GM12878 (cell line): ENCODE results near the gene RERE. TPM values are rescaled to one million over a fixed set of nuclear protein-coding genes. Genes with fewer than 3 reads are reported as not detected.

ENCODE experiments used
- ATAC-seq: fragments of 200-7000 bp; cut with Tn5 transposase; 3 replicates; pipeline ENCODE4 v1.9.1; 2020; ENCODE audit warnings: mild to moderate bottlenecking, moderate library complexity
- BruUV-seq: library from RNA; stranded (reverse); fragments of 400-500 nt; replicated peaks from 2 replicates; lab custom pipeline; 2021; lab: Mats Ljungman, UMichigan
- CTCF ChIA-PET: fragments of 300-600 bp; sonication (Branson Sonifier 250); formaldehyde crosslinking; extraction: SDS; loops from one replicate; lab custom pipeline; 2021; ENCODE audit warnings: inconsistent platforms; lab: Yijun Ruan, JAX
- POLR2A ChIA-PET: fragments of 350-600 bp; formaldehyde crosslinking; extraction: SDS; loops from one replicate; lab custom pipeline; 2021; ENCODE audit warnings: inconsistent platforms; lab: Charles Lee
- RAD21 ChIA-PET: fragments of 300-600 bp; sonication (Branson Sonifier 250); formaldehyde crosslinking; loops from one replicate; lab custom pipeline; 2023; ENCODE audit warnings: antibody characterized with exemption; ENCODE audit not compliant: unreplicated experiment; lab: Charles Lee
- SMC1A ChIA-PET: fragments of 300-600 bp; sonication (Branson Sonifier 250); formaldehyde crosslinking; loops from one replicate; lab custom pipeline; 2023; ENCODE audit not compliant: unreplicated experiment, uncharacterized antibody; lab: Charles Lee
- DNase-seq: peaks from one replicate; pipeline ENCODE4 v3.0.0-alpha.2; 2011; ENCODE audit warnings: low read depth, low spot score
- FAIRE-seq: peaks from 3 replicates; lab custom pipeline; 2011; peaks lifted over from hg19 to GRCh38; lab: Jason Lieb, UNC
- H2AFZ ChIP-seq: 2 replicates; pipeline ENCODE4 v1.6.0; 2011; ENCODE audit warnings: low read depth, low read length, control low read depth; ENCODE audit not compliant: control insufficient read depth
- H3K27ac ChIP-seq: 2 replicates; pipeline ENCODE4 v1.5.1; 2011; ENCODE audit warnings: control low read depth; ENCODE audit not compliant: control insufficient read depth, insufficient read depth
- H3K27me3 ChIP-seq, 2 experiments: replicated peaks in 1 of 2; 2 replicates each; pipeline versions ENCODE4 v1.6.0 to v1.6.1; 2011; ENCODE audit warnings: low read length in 1 of 2; ENCODE audit not compliant: control insufficient read depth in 2 of 2, insufficient read depth in 2 of 2
- H3K36me3 ChIP-seq, 2 experiments: 2 replicates each; pipeline ENCODE4 v1.5.1; 2011; ENCODE audit warnings: low read length in 1 of 2; ENCODE audit not compliant: control insufficient read depth in 2 of 2, insufficient read depth in 2 of 2
- H3K4me1 ChIP-seq: 2 replicates; pipeline ENCODE4 v1.6.1; 2011; ENCODE audit warnings: mild to moderate bottlenecking, low read length, moderate library complexity, mixed read lengths; ENCODE audit not compliant: control insufficient read depth, insufficient read depth
- H3K4me2 ChIP-seq: 2 replicates; pipeline ENCODE4 v1.6.0; 2011; ENCODE audit warnings: control low read depth; ENCODE audit not compliant: control insufficient read depth, insufficient read depth
- H3K4me3 ChIP-seq: fragments of 200-600 bp; sonication (generic); 2 replicates; pipeline ENCODE4 v1.5.1; 2016
- H3K79me2 ChIP-seq: 2 replicates; pipeline ENCODE4 v1.6.0; 2011; ENCODE audit warnings: low read length; ENCODE audit not compliant: control insufficient read depth, insufficient read depth
- H3K9ac ChIP-seq: 2 replicates; pipeline ENCODE4 v1.8.0; 2011; ENCODE audit warnings: low read length, control low read depth, mixed read lengths; ENCODE audit not compliant: control insufficient read depth, insufficient read depth
- H3K9me3 ChIP-seq: replicated peaks from 3 replicates; pipeline ENCODE4 v1.5.1; 2011; ENCODE audit warnings: mild to moderate bottlenecking, low read length; ENCODE audit not compliant: control insufficient read depth, insufficient read depth
- H4K20me1 ChIP-seq: 2 replicates; pipeline ENCODE4 v1.6.0; 2011; ENCODE audit not compliant: control insufficient read depth, insufficient read depth
- BCL3 ChIP-seq: IDR thresholded peaks from 2 replicates; pipeline ENCODE4 v1.6.1; 2011; ENCODE audit warnings: borderline replicate concordance, low read depth, mild to moderate bottlenecking, moderate library complexity, low read length; ENCODE audit not compliant: insufficient read depth, poor library complexity, severe bottlenecking
- ESRRA ChIP-seq: IDR thresholded peaks from 2 replicates; pipeline ENCODE4 v1.6.1; 2012; ENCODE audit warnings: mild to moderate bottlenecking, low read length, improper control_type of control experiment
- IRF5 ChIP-seq: fragments of 450-650 bp; IDR thresholded peaks from 2 replicates; pipeline ENCODE4 v1.6.1; 2017; ENCODE audit warnings: borderline replicate concordance
- RUNX3 ChIP-seq: IDR thresholded peaks from 2 replicates; pipeline ENCODE4 v1.6.1; 2012; ENCODE audit warnings: low read length, inconsistent platforms
- ZBED1 ChIP-seq: IDR thresholded peaks from 2 replicates; pipeline ENCODE4 v1.6.1; 2016; ENCODE audit warnings: borderline replicate concordance
- ZNF24 ChIP-seq: fragments of 450-650 bp; IDR thresholded peaks from 2 replicates; pipeline ENCODE4 v1.6.1; 2017; ENCODE audit warnings: antibody characterized with exemption, mild to moderate bottlenecking
- WGBS: methylation state at CpG from one replicate; pipeline ENCODE4 v1.1.6; 2016; ENCODE audit warnings: low lambda C conversion rate; ENCODE audit not compliant: insufficient replicate concordance, insufficient coverage; ENCODE audit errors: missing lambda C conversion rate; 5-methylcytosine and 5-hydroxymethylcytosine counted together
- in situ Hi-C: fragments of 300-500 bp; cut with MboI; formaldehyde crosslinking; loops from 9 replicates; pipeline ENCODE4 v1.14.3; 2018; ENCODE audit warnings: mixed read lengths
- intact Hi-C: fragments of 100-400 bp; cut with micrococcal nuclease; formaldehyde crosslinking; loops from one replicate; pipeline ENCODE4 v1.14.2; 2022; ENCODE audit not compliant: unreplicated experiment
- polyA plus RNA-seq, 11 experiments: library from polyadenylated mRNA; depleted of rRNA in 4 of 11; unstranded in 6 of 11; stranded (reverse) in 5 of 11; fragments of >200 nt; fragmentation: Nextera tagmentation in 4 of 11; fragmentation: Illumina TruSeq in 1 of 11; extraction: Ambion mirVana in 4 of 11; extraction: Trizol in 1 of 11; gene quantifications; 1 replicate in 1 of 11; 2 replicates in 10 of 11; pipeline versions ENCODE4 v1.2.1 to v1.2.3, GENCODE V29; 2011 to 2016; ENCODE audit warnings: inconsistent platforms in 2 of 11, missing spikeins in 2 of 11, low read depth in 1 of 11
- total RNA-seq, 4 experiments: library from RNA; depleted of rRNA in 3 of 4; stranded (reverse); fragments of >200 nt in 3 of 4; fragmentation: Illumina TruSeq in 1 of 4; extraction: Trizol in 1 of 4; gene quantifications; 2 replicates each; pipeline versions ENCODE4 v1.2.1 to v1.2.3, GENCODE V29; 2013 to 2021

RERE gene
- total and polyA plus RNA-seq, 10 of the 15 experiments (the other 5 are each of a cell fraction or from before 2014, with no cell fraction given) = 5.2 to 60.5 (median 20.2) TPM

DNA sequence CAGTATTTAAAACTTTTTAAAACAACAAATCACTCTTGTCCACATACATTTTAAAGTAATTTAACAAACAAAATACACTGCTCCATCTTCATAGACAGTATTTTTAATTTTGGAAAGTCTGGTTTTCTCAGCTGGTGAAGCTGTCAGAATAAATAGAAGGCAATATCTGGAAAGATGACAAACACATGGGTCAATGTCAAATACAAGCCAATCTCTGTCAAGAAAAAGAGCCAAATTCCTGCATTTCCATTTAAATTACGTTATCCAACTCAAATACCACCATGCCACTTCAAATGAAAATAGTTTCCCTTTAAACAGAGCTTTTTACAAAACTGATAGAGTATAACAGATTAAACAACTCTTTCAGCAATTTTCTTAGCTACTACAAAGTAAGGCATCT lies 176.5 kb downstream of the RERE start (continued):
- TF ChIP-seq IRF5 = no peak
- no peak for TF ChIP-seq ZBED1

DNA sequence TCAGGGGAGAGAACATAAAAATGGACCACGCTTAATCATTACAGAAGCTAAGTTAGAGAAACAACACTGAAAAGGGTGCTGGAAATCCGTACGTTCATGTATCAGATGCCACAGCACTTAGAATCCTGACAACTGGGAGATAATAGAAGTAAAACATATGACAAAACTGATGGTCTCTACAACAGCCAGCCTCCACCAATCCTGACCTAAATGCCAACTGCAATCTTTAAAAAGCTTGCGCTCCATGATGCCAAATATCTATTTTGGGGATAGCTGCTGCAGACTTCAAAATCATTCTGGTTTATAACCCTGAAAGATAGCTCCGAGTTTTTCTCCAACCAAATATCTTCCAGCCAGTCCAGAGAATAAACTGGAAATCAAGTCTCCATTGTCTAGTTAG lies 178.3 kb downstream of the RERE start:
- no peak for TF ChIP-seq ZNF24
- no peak for TF ChIP-seq ESRRA
- no peak for TF ChIP-seq BCL3
- TF ChIP-seq RUNX3 = no peak
- intact Hi-C loops (no loop called here), in situ Hi-C loops (no loop called here)
- POLR2A ChIA-PET = interaction anchor here (0.7 to 3.1 kb wide), 4 partner anchors 8 to 87 kb away, joined by 3 to 16 read pairs (median 3); no protein-coding TSS in a partner anchor
- Histone ChIP-seq H3K4me1 (peaks cover 18% of the 10 kb centered on the region), H3K9me3 (no peaks in the 10 kb centered on the region), H3K4me2 (no peak overlapping the region), H3K4me3 (no peak overlapping the region), H3K36me3 (no peaks in the 10 kb centered on the region), H3K27ac (no peak overlapping the region), H3K79me2 (peaks cover 16% of the 10 kb centered on the region), H3K27me3 (no peaks in the 10 kb centered on the region), H4K20me1 (no peaks in the 10 kb centered on the region), H2AFZ (no peak overlapping the region), H3K9ac (no peak overlapping the region)
- 100% methylated on average over 5 of the region's 5 CpGs for WGBS
- RAD21 ChIA-PET = interaction anchor here (1.0 to 19.1 kb wide), 3 partner anchors 10 to 60 kb away, joined by 3 to 384 read pairs (median 5); no protein-coding TSS in a partner anchor
- no TSS peak for BruUV-seq
- no peak for ATAC-seq
- DNase-seq = no peak
- SMC1A ChIA-PET = interaction anchor here (0.7 to 19.5 kb wide), 11 partner anchors 8 to 88 kb away, joined by 3 to 587 read pairs (median 3); no protein-coding TSS in a partner anchor
- FAIRE-seq = no peak
- CTCF ChIA-PET = interaction anchor here (0.5 to 3.1 kb wide), 6 partner anchors 10 to 87 kb away, joined by 3 to 15 read pairs (median 4); no protein-coding TSS in a partner anchor
